ENCODE data around the gene DYNLRB2.

The DYNLRB2 gene

GRCh38 chr16:80554033-80554432, 13.2 kb downstream of the DYNLRB2 start:
- no peak for DNase-seq

- no peak for DNase-seq
Observed at GRCh38 chr16:80556481-80556880, 15.7 kb downstream of the DYNLRB2 start.

GRCh38 chr16:80557037-80557436, 16.2 kb downstream of the DYNLRB2 start:
- no peak for DNase-seq

- no peak for DNase-seq
Observed at GRCh38 chr16:80559369-80559768, 18.6 kb downstream of the DYNLRB2 start.

- DNase-seq: no peak
Observed at GRCh38 chr16:80563066-80563465, 22.3 kb downstream of the DYNLRB2 start.

- DNase-seq: no peak
Observed at GRCh38 chr16:80564394-80564793, 23.6 kb downstream of the DYNLRB2 start.

- DNase-seq: no peak
Observed at GRCh38 chr16:80569440-80570105, 28.8 kb downstream of the DYNLRB2 start.

GRCh38 chr16:80570106-80570478, 29.3 kb downstream of the DYNLRB2 start:
- no peak for DNase-seq

- DNase-seq: no peak
Observed at GRCh38 chr16:80573700-80574120, 32.9 kb downstream of the DYNLRB2 start.

GRCh38 chr16:80576343-80576912, 35.6 kb downstream of the DYNLRB2 start:
- no peak for DNase-seq

GRCh38 chr16:80577485-80578280, 36.9 kb downstream of the DYNLRB2 start:
- DNase-seq: no peak

GRCh38 chr16:80580109-80580832, 39.5 kb downstream of the DYNLRB2 start:
- DNase-seq: no peak

GRCh38 chr16:80583466-80583865, 42.7 kb downstream of the DYNLRB2 start:
- DNase-seq: no peak

- DNase-seq: no peak
Observed at GRCh38 chr16:80585764-80586163, 45.0 kb downstream of the DYNLRB2 start.

- no peak for DNase-seq
Observed at GRCh38 chr16:80586476-80586875, 45.7 kb downstream of the DYNLRB2 start.

- DNase-seq: no peak
Observed at GRCh38 chr16:80587071-80587470, 46.3 kb downstream of the DYNLRB2 start.

GRCh38 chr16:80591071-80591915, 50.5 kb downstream of the DYNLRB2 start:
- DNase-seq: no peak

- no peak for DNase-seq
Observed at GRCh38 chr16:80592273-80592672, 51.5 kb downstream of the DYNLRB2 start.

- DNase-seq: no peak
Observed at GRCh38 chr16:80594756-80595155, 54.0 kb downstream of the DYNLRB2 start.

GRCh38 chr16:80596507-80597207, 55.9 kb downstream of the DYNLRB2 start:
- DNase-seq: no peak

GRCh38 chr16:80599466-80599865, 58.7 kb downstream of the DYNLRB2 start:
- no peak for DNase-seq

Data from activated gamma-delta T cell (primary cell).